ENCODE data around the gene ZFHX2. TPM values are rescaled to one million over a fixed set of nuclear protein-coding genes. Genes with fewer than 3 reads are reported as not detected.

The ZFHX2 gene
- total RNA-seq, 1 donor from 2014 or later, result 9.9 TPM

- no peak overlapping the region for H3K4me3 Mint-ChIP-seq
- no peak for DNase-seq (ENCODE audit: low read depth, low spot score)
- no peaks in the 10 kb centered on the region for H3K4me1 Mint-ChIP-seq
- H3K36me3 Mint-ChIP-seq (ENCODE audit: low read depth), result no peaks in the 10 kb centered on the region
- no peaks in the 10 kb centered on the region for H3K9me3 Mint-ChIP-seq
- H3K27ac Mint-ChIP-seq (ENCODE audit: unreplicated experiment), result no peak overlapping the region
- no peaks in the 10 kb centered on the region for H3K27me3 Mint-ChIP-seq (ENCODE audit: low read depth)
- no peak for TF ChIP-seq CTCF (conservative IDR thresholded peaks at IDR 0.05)
Measured at GRCh38 chr14:23513818-23514643, 37.5 kb downstream of the ZFHX2 start.

DNA sequence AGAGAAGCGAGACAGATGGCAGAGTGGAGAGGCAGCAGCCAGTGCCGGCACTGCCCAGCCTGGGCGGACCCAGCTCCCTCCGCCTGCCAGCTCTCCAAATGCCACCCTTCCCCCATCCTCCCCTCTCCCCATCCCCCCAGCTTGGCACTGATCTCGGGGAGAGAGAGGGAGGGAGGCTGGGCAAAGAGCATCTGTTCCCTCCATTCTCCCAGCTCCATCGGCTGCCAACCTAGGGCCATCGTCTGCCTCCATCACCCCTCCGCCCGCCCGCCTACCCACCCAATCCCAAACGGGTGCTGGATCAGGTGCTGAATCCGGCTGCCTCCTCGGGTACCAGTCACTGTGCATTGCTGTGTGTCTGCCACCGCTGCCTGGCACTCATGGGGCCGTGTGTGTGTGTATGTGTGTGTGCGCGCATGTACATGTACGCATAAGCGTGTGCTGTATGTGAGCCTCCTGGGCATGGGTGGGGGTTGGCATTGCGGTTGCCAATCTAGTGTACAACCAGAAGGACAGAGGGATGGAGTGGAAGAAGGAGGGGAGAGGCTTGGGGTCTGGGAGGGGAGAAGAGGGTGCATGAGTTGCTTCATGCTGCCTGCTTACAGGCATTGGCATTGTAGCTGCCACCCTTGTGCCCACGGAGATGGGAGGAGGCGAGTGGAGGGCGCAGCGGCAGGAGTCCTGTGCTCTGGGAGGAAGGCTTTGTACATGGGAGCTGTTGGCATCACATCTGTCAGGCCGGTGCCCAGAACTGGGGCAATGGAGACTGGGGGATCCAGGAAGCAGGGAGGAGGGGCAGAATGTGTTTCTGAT, 38.4 kb downstream of the ZFHX2 start:
- Mint-ChIP-seq H3K4me1 (no peaks in the 10 kb centered on the region), H3K36me3 (ENCODE audit: low read depth) (no peaks in the 10 kb centered on the region), H3K27ac (ENCODE audit: unreplicated experiment) (no peak overlapping the region), H3K9me3 (no peaks in the 10 kb centered on the region), H3K27me3 (ENCODE audit: low read depth) (no peaks in the 10 kb centered on the region), H3K4me3 (no peak overlapping the region)
- no peak for TF ChIP-seq CTCF (conservative IDR thresholded peaks at IDR 0.05)
- no peak for DNase-seq (ENCODE audit: low read depth, low spot score)

- H3K36me3 Mint-ChIP-seq (ENCODE audit: low read depth), result no peaks in the 10 kb centered on the region
- no peak for DNase-seq (ENCODE audit: low read depth, low spot score)
- no peak overlapping the region for H3K27ac Mint-ChIP-seq (ENCODE audit: unreplicated experiment)
- H3K27me3 Mint-ChIP-seq (ENCODE audit: low read depth), result no peaks in the 10 kb centered on the region
- no peak for TF ChIP-seq CTCF (conservative IDR thresholded peaks at IDR 0.05)
- H3K9me3 Mint-ChIP-seq, result no peaks in the 10 kb centered on the region
- H3K4me3 Mint-ChIP-seq, result no peak overlapping the region
- H3K4me1 Mint-ChIP-seq, result no peaks in the 10 kb centered on the region
Measured at GRCh38 chr14:23512156-23512555, 39.4 kb downstream of the ZFHX2 start.

- DNase-seq (ENCODE audit: low read depth, low spot score), result no peak
- Mint-ChIP-seq H3K9me3 (no peaks in the 10 kb centered on the region), H3K4me3 (no peak overlapping the region), H3K27me3 (ENCODE audit: low read depth) (no peaks in the 10 kb centered on the region), H3K27ac (ENCODE audit: unreplicated experiment) (no peak overlapping the region), H3K4me1 (peaks cover 6% of the 10 kb centered on the region), H3K36me3 (ENCODE audit: low read depth) (no peaks in the 10 kb centered on the region)
- TF ChIP-seq CTCF (conservative IDR thresholded peaks at IDR 0.05), result no peak
Measured at GRCh38 chr14:23494223-23494622, 57.3 kb downstream of the ZFHX2 start.

- no peaks in the 10 kb centered on the region for H3K27me3 Mint-ChIP-seq (ENCODE audit: low read depth)
- H3K36me3 Mint-ChIP-seq (ENCODE audit: low read depth), result no peaks in the 10 kb centered on the region
- no peak for DNase-seq (ENCODE audit: low read depth, low spot score)
- no peak overlapping the region for H3K4me3 Mint-ChIP-seq
- no peak overlapping the region for H3K27ac Mint-ChIP-seq (ENCODE audit: unreplicated experiment)
- no peaks in the 10 kb centered on the region for H3K9me3 Mint-ChIP-seq
- TF ChIP-seq CTCF (conservative IDR thresholded peaks at IDR 0.05), result no peak
- peaks cover 6% of the 10 kb centered on the region for H3K4me1 Mint-ChIP-seq
Measured at GRCh38 chr14:23492618-23493272, 58.8 kb downstream of the ZFHX2 start.
